HG03457 (cell line): ENCODE measurements around the gene ARID1B.

Experiments
- ATAC-seq: cut with Tn5 transposase; IDR thresholded peaks from one replicate; pipeline ENCODE4 v1.9.1; 2021; ENCODE audit warnings: moderate number of reproducible peaks; ENCODE audit not compliant: unreplicated experiment

The ARID1B gene

GRCh38 chr6:156900292-156900691 lies 123.1 kb downstream of the ARID1B start:
- ATAC-seq: no peak

GRCh38 chr6:156901309-156902019 lies 124.3 kb downstream of the ARID1B start:
- no peak for ATAC-seq

- ATAC-seq: no peak
Observed at GRCh38 chr6:156902782-156903181, 125.6 kb downstream of the ARID1B start.

- no peak for ATAC-seq
Observed at GRCh38 chr6:156904176-156904967, 127.2 kb downstream of the ARID1B start.

- no peak for ATAC-seq
Observed at GRCh38 chr6:156905801-156906200, 128.6 kb downstream of the ARID1B start.

- no peak for ATAC-seq
Observed at GRCh38 chr6:156906451-156906850, 129.3 kb downstream of the ARID1B start.

- ATAC-seq: no peak
Observed at GRCh38 chr6:156909212-156910010, 132.2 kb downstream of the ARID1B start.

- ATAC-seq: no peak
Observed at GRCh38 chr6:156910011-156910334, 132.8 kb downstream of the ARID1B start.

- ATAC-seq: no peak
Observed at GRCh38 chr6:156910938-156911337, 133.8 kb downstream of the ARID1B start.

GRCh38 chr6:156911581-156911980 lies 134.4 kb downstream of the ARID1B start:
- ATAC-seq: no peak

GRCh38 chr6:156912431-156912830 lies 135.3 kb downstream of the ARID1B start:
- ATAC-seq: no peak

GRCh38 chr6:156914181-156914580 lies 137.0 kb downstream of the ARID1B start:
- ATAC-seq: no peak

- no peak for ATAC-seq
Observed at GRCh38 chr6:156916130-156916801, 139.1 kb downstream of the ARID1B start.

GRCh38 chr6:156917213-156917612 lies 140.0 kb downstream of the ARID1B start:
- peak; percentile 60 for ATAC-seq

- no peak for ATAC-seq
Observed at GRCh38 chr6:156918647-156919046, 141.5 kb downstream of the ARID1B start.

GRCh38 chr6:156919370-156919769 lies 142.2 kb downstream of the ARID1B start:
- ATAC-seq: no peak

GRCh38 chr6:156919814-156920369 lies 142.7 kb downstream of the ARID1B start:
- ATAC-seq: no peak

- no peak for ATAC-seq
Observed at GRCh38 chr6:156924246-156924645, 147.1 kb downstream of the ARID1B start.

- ATAC-seq: no peak
Observed at GRCh38 chr6:156925026-156925425, 147.8 kb downstream of the ARID1B start.

- peak; percentile 73 for ATAC-seq
Observed at GRCh38 chr6:156925718-156926607, 148.8 kb downstream of the ARID1B start.
